ENCODE measurements around the gene ALG14.
"Not testable (repeated sequence)": the region's sequence is repeated elsewhere in the genome, so short reads cannot be mapped to it uniquely, and the experiment has no call there.

ALG14 gene

DNA sequence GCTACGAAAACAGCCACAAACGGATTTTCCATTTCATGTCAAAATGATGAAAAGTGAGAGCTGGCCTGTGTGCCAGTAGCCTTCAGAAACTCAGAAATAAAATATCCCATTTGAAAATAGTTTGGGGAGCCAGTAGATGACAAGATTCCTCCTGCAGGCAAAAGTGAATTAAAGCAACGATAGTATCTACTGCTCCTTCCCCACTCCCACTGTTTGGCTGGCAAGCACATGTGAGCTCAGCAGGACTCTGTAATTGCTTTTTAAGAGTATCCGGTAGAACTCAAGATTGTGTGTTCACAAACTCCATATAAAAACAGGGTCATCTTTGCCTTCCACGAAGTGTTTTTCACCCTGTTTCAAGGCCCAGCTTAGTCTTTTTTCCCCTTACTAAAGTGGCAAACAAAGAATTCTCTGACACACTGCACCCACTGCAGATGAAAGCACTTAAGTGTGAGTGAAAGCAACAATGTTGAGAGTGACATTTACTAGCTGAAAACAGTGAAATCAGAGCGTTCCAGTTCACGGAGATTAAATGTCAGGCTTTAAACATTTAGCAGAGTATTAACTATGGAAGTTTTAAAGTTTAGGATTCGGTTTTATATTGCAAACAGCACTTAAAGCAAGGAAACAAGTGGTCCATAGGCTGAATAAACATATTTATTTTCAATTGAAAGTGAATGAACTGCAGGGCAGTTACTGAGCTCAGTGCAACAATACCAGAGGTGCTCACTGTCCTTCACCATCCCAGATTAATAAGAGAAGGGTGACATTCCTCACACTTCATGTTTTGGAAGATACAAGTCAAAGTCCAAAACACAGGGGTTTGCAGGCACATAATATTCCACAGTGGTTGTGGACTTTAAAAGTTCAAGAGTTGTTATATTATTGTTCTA, 70.0 kb downstream of the ALG14 start:
- TF ChIP-seq, protein P1, sequence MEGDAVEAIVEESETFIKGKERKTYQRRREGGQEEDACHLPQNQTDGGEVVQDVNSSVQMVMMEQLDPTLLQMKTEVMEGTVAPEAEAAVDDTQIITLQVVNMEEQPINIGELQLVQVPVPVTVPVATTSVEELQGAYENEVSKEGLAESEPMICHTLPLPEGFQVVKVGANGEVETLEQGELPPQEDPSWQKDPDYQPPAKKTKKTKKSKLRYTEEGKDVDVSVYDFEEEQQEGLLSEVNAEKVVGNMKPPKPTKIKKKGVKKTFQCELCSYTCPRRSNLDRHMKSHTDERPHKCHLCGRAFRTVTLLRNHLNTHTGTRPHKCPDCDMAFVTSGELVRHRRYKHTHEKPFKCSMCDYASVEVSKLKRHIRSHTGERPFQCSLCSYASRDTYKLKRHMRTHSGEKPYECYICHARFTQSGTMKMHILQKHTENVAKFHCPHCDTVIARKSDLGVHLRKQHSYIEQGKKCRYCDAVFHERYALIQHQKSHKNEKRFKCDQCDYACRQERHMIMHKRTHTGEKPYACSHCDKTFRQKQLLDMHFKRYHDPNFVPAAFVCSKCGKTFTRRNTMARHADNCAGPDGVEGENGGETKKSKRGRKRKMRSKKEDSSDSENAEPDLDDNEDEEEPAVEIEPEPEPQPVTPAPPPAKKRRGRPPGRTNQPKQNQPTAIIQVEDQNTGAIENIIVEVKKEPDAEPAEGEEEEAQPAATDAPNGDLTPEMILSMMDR (IDR thresholded peaks at IDR 0.05; ENCODE audit: low read depth, low read length, missing control alignments) = no peak
- no peak overlapping the region for H3K4me3 ChIP-seq (ENCODE audit: low read depth, low read length)
- DNase-seq (ENCODE audit: low read depth) = no peak

DNA sequence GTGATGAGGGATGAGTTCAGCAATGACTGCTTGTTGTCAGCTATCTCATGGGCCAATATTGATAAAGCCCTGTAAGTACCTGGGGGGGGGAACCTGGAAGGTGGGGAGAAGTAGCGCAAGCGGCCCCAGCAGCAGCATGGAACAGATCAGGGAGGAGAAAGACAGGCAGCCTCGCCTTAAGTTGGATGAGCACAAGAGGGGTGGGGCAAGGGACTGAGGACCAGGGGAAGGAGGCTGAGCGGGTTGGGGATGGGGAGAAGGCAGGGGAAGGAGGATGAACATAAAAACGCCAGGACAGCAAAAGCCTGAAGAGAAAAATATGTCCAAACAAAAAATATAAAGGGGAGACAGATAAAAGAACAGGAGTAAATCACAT, 70.6 kb downstream of the ALG14 start:
- TF ChIP-seq, protein P1 (IDR thresholded peaks at IDR 0.05; ENCODE audit: low read depth, low read length, missing control alignments) = no peak
- DNase-seq (ENCODE audit: low read depth) = no peak
- H3K4me3 ChIP-seq (ENCODE audit: low read depth, low read length) = no peak overlapping the region

DNA sequence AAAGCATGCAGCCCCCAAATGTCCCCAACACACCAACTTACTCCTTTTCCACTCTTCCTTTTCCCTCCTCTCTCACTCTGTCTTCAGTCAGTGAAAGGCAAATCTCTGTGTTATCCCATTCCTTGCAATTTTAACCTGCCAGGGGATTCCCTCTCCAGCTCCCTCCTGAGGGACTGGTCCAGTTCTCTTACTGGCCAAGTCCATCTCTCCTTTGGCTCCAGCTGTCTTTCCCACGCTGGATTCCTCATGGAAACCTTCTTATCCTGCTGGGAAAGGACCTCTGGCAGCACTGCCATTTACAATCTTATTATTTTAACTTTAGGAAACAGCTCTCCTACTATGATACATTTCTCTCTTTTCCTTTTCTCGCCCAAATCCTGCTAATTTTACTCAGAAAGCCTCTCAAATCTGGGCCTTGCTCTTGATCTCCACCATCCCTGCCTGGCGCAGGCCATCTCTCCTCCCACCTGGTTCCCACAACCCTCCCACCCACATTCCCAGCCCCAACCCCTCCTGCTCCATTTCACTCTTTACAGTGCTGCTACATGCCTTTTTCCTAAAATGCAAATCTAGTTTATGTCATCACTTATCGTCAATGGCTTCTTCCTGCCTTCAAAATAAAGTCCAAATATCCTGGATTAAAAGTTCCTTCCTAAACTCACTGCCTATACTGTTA, 73.2 kb downstream of the ALG14 start:
- DNase-seq (ENCODE audit: low read depth) = no peak
- TF ChIP-seq, protein P1 (IDR thresholded peaks at IDR 0.05; ENCODE audit: low read depth, low read length, missing control alignments) = no peak
- H3K4me3 ChIP-seq (ENCODE audit: low read depth, low read length) = no peak overlapping the region

DNA sequence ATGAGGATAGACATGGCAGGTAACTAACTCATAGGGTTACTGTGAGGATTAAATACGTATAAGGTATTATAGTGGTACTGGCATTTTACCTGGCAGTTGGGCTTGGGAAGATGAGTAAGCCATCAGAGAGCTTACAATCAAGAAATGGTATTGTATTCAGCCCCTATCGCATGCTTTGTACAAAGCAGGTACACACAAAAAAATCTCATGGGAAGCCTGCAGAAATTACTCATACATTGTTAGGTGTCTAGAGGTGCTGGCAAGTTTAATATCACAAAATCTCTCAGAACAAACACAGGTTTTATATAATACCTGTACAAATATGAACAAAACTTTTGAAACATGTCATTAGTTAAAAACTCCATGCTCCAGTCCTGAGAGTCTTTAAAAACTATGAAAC, 74.0 kb downstream of the ALG14 start:
- TF ChIP-seq, protein P1 (IDR thresholded peaks at IDR 0.05; ENCODE audit: low read depth, low read length, missing control alignments) = no peak
- H3K4me3 ChIP-seq (ENCODE audit: low read depth, low read length) = no peak overlapping the region
- no peak for DNase-seq (ENCODE audit: low read depth)

DNA sequence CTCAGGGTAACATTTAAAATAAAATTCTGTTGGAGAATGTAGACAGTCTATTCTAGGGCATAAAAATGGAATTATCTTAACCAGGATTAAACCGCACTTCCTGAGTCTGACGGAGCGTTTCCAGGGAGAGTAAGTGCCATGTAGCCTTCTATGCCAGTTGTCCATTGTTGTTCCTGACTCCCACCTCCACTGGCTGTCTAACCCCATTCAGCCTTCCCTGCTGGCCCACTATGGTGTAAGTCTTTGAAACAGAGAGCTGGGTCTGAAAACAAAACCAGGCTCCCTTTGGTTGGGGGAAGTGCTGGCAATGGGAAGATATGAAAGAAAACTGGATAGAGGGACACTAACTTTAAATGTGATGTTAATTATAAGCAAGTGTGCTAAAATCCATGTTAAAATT, 74.6 kb downstream of the ALG14 start:
- no peak overlapping the region for H3K4me3 ChIP-seq (ENCODE audit: low read depth, low read length)
- DNase-seq (ENCODE audit: low read depth) = no peak
- TF ChIP-seq, protein P1 (IDR thresholded peaks at IDR 0.05; ENCODE audit: low read depth, low read length, missing control alignments) = no peak

DNA sequence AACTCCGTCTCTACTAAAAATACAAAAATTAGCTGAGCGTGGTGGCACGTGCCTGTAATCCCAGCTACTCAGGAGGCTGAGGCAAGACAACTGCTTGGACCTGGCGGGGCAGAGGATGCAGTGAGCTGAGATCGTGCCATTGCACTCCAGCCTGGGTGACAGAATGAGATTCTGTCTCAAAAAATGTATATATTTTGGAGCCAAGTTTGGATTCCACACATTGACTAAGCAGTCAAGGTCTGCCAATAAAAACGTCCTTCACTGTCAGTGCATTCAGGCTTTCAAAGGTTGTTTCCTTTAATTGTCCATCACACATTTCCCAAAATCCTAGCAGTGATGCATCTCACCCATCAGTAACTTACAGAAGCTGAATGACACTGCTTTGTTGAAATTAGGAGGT, 77.2 kb downstream of the ALG14 start:
- not testable (repeated sequence) for H3K4me3 ChIP-seq (ENCODE audit: low read depth, low read length); DNase-seq (ENCODE audit: low read depth)

DNA sequence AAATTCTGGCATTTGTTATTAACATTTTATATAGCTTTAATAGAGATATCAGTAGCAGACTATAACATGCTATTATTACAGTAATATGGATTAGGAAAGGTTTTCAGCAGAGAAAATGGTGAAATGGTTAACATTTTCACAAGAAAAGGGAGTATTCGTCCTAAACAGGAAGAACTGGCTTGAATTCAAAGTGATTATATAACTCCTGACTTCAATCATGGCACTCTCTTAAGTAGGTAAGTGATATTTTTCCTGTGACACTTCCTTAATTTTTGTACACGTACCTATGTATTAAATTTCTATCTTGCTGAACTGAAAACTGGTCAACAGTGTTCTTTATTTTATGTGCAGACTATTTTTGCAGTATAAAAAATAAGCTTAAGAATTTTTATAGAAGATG, 77.9 kb downstream of the ALG14 start:
- H3K4me3 ChIP-seq (ENCODE audit: low read depth, low read length) = no peak overlapping the region
- no peak for DNase-seq (ENCODE audit: low read depth)
- TF ChIP-seq, protein P1 (IDR thresholded peaks at IDR 0.05; ENCODE audit: low read depth, low read length, missing control alignments) = no peak
